Fibroblast of villous mesenchyme (primary cell): ENCODE measurements around the gene HMG20A. TPM values are rescaled to one million over a fixed set of nuclear protein-coding genes. Genes with fewer than 3 reads are reported as not detected.
"Not testable (repeated sequence)": the region's sequence is repeated elsewhere in the genome, so short reads cannot be mapped to it uniquely, and the experiment has no call there.

ENCODE experiments used
- DNase-seq: peaks from one replicate; pipeline ENCODE4 v3.0.0-alpha.2; 2010; ENCODE audit warnings: low read depth
- H3K4me3 ChIP-seq: 2 replicates; pipeline ENCODE4 v1.5.1; 2011; ENCODE audit warnings: low read depth, mild to moderate bottlenecking, low read length
- CTCF ChIP-seq: IDR thresholded peaks from 2 replicates; pipeline ENCODE4 v1.5.1; 2012; ENCODE audit warnings: low read depth, mild to moderate bottlenecking, low read length; ENCODE audit not compliant: insufficient read depth
- total RNA-seq: library from RNA; depleted of rRNA; stranded (reverse); fragments of >200 nt; gene quantifications from 2 replicates; pipeline ENCODE4 v1.2.3, GENCODE V29; 2012

HMG20A gene
- total RNA-seq, 1 donor, result 36.7 TPM

- no peak for TF ChIP-seq CTCF
- H3K4me3 ChIP-seq, result no peak overlapping the region
- no peak for DNase-seq
Observed at GRCh38 chr15:77406846-77407245, 13.8 kb upstream of the HMG20A start.

GRCh38 chr15:77409259-77410156 is 11.2 kb upstream of the HMG20A start:
- no peak for DNase-seq
- no peak overlapping the region for H3K4me3 ChIP-seq
- TF ChIP-seq CTCF, result no peak

- not testable (repeated sequence) for H3K4me3 ChIP-seq, DNase-seq
Observed at GRCh38 chr15:77410157-77410500, 10.6 kb upstream of the HMG20A start.

GRCh38 chr15:77410701-77411618 is 9.7 kb upstream of the HMG20A start:
- no peak overlapping the region for H3K4me3 ChIP-seq
- TF ChIP-seq CTCF, result no peak
- DNase-seq, result no peak

GRCh38 chr15:77411619-77411976 is 9.1 kb upstream of the HMG20A start:
- DNase-seq, result no peak
- no peak for TF ChIP-seq CTCF
- H3K4me3 ChIP-seq, result no peak overlapping the region

GRCh38 chr15:77412972-77413698 is 7.6 kb upstream of the HMG20A start:
- TF ChIP-seq CTCF, result no peak
- no peak for DNase-seq
- H3K4me3 ChIP-seq, result no peak overlapping the region
